Suprapubic skin (tissue), 4 donors: ENCODE measurements around the gene TRUB1. TPM values are rescaled to one million over a fixed set of nuclear protein-coding genes. Genes with fewer than 3 reads are reported as not detected.

Experiments
- DNase-seq, 2 donors: peaks; one replicate each; pipeline ENCODE4 v3.0.0-alpha.2; 2019; ENCODE audit warnings: low spot score in 2 of 2
- H3K27ac ChIP-seq: fragments of 200-600 bp; sonication (generic); one replicate; pipeline ENCODE4 v1.5.1; 2019
- H3K27me3 ChIP-seq: fragments of 200-600 bp; sonication (generic); one replicate; pipeline ENCODE4 v1.5.1; 2019
- H3K36me3 ChIP-seq: fragments of 200-600 bp; sonication (generic); one replicate; pipeline ENCODE4 v1.5.1; 2019
- H3K4me1 ChIP-seq: fragments of 200-600 bp; sonication (generic); one replicate; pipeline ENCODE4 v1.5.1; 2019
- H3K4me3 ChIP-seq: fragments of 200-600 bp; sonication (generic); one replicate; pipeline ENCODE4 v1.5.1; 2019; ENCODE audit warnings: mild to moderate bottlenecking
- H3K9me3 ChIP-seq: fragments of 200-600 bp; sonication (generic); one replicate; pipeline ENCODE4 v1.5.1; 2019
- CTCF ChIP-seq, 2 donors: fragments of 200-600 bp in 1 of 2; fragments of 450-650 bp in 1 of 2; sonication (generic) in 1 of 2; IDR thresholded peaks; one replicate each; pipeline ENCODE4 v1.5.1; 2016 to 2019; ENCODE audit warnings: antibody characterized with exemption in 2 of 2, mild to moderate bottlenecking in 1 of 2, moderate library complexity in 1 of 2
- EP300 ChIP-seq: sonication (generic); formaldehyde crosslinking; IDR thresholded peaks from one replicate; pipeline ENCODE4 v1.6.1; 2017; ENCODE audit warnings: antibody characterized with exemption
- POLR2A ChIP-seq, 2 donors: fragments of 450-650 bp; IDR thresholded peaks; one replicate each; pipeline ENCODE4 v1.6.1; 2017; ENCODE audit warnings: antibody characterized with exemption in 2 of 2, mild to moderate bottlenecking in 2 of 2, moderate library complexity in 2 of 2
- POLR2AphosphoS5 ChIP-seq, 3 donors: sonication (generic); formaldehyde crosslinking; IDR thresholded peaks; one replicate each; pipeline ENCODE4 v1.6.1; 2017; ENCODE audit warnings: antibody characterized with exemption in 3 of 3
- WGBS: methylation state at CpG from one replicate; pipeline ENCODE4 v1.1.5; 2018; 5-methylcytosine and 5-hydroxymethylcytosine counted together
- total RNA-seq, 4 donors: library from RNA; depleted of rRNA; stranded (reverse); fragments of >200 nt; gene quantifications; one replicate each; pipeline ENCODE4 v1.1.0, GENCODE V29; 2016

TRUB1 gene
- total RNA-seq, 4 donors from 2014 or later: 11.6 to 28.6 (median 15.0) TPM

GRCh38 chr10:114916653-114917052 is 21.3 kb upstream of the TRUB1 start:
- 87% methylated on average over 10 of the region's 10 CpGs for WGBS
- H3K9me3 ChIP-seq: no peaks in the 10 kb centered on the region

GRCh38 chr10:114917459-114917858 is 20.5 kb upstream of the TRUB1 start:
- TF ChIP-seq CTCF (IDR thresholded peaks at IDR 0.05): no peak
- Histone ChIP-seq H3K27me3 (no peaks in the 10 kb centered on the region), H3K4me3 (no peak overlapping the region), H3K9me3 (no peaks in the 10 kb centered on the region), H3K36me3 (no peaks in the 10 kb centered on the region), H3K4me1 (no peaks in the 10 kb centered on the region), H3K27ac (no peak overlapping the region)
- no peak for DNase-seq
- 100% methylated on average over 1 of the region's 1 CpG for WGBS

More at GRCh38 chr10:114916653-114917052, 21.3 kb upstream of the TRUB1 start:
- no peak overlapping the region for H3K27ac ChIP-seq
- no peaks in the 10 kb centered on the region for H3K4me1 ChIP-seq
- H3K4me3 ChIP-seq: no peak overlapping the region
- no peaks in the 10 kb centered on the region for H3K27me3 ChIP-seq
- TF ChIP-seq CTCF (IDR thresholded peaks at IDR 0.05) (no peak), POLR2AphosphoS5 (IDR thresholded peaks at IDR 0.05) (no peak), POLR2A (IDR thresholded peaks at IDR 0.05) (no peak), EP300 (no peak)
- no peaks in the 10 kb centered on the region for H3K36me3 ChIP-seq
- DNase-seq: no peak

- TF ChIP-seq EP300: no peak
- TF ChIP-seq POLR2A (IDR thresholded peaks at IDR 0.05): no peak
- TF ChIP-seq CTCF (IDR thresholded peaks at IDR 0.05): no peak
- TF ChIP-seq POLR2AphosphoS5 (IDR thresholded peaks at IDR 0.05): no peak
- WGBS: 68% methylated on average over 3 of the region's 3 CpGs
- Histone ChIP-seq H3K9me3 (no peaks in the 10 kb centered on the region), H3K4me3 (no peak overlapping the region), H3K4me1 (no peaks in the 10 kb centered on the region), H3K27me3 (no peaks in the 10 kb centered on the region), H3K27ac (no peak overlapping the region), H3K36me3 (no peaks in the 10 kb centered on the region)
- no peak for DNase-seq
Measured at GRCh38 chr10:114917927-114918672, 19.9 kb upstream of the TRUB1 start.

- H3K27me3 ChIP-seq: no peaks in the 10 kb centered on the region
- no peaks in the 10 kb centered on the region for H3K36me3 ChIP-seq
- H3K4me1 ChIP-seq: no peaks in the 10 kb centered on the region
- DNase-seq: no peak
- TF ChIP-seq POLR2AphosphoS5 (IDR thresholded peaks at IDR 0.05) (no peak), EP300 (no peak), CTCF (IDR thresholded peaks at IDR 0.05) (no peak), POLR2A (IDR thresholded peaks at IDR 0.05) (no peak)
- no peaks in the 10 kb centered on the region for H3K9me3 ChIP-seq
- 90% methylated on average over 1 of the region's 1 CpG for WGBS
- H3K4me3 ChIP-seq: no peak overlapping the region
- H3K27ac ChIP-seq: no peak overlapping the region
Measured at GRCh38 chr10:114920459-114920858, 17.5 kb upstream of the TRUB1 start.

GRCh38 chr10:114922003-114922402 is 16.0 kb upstream of the TRUB1 start:
- Histone ChIP-seq H3K4me1 (no peaks in the 10 kb centered on the region), H3K9me3 (no peaks in the 10 kb centered on the region), H3K36me3 (no peaks in the 10 kb centered on the region), H3K4me3 (no peak overlapping the region), H3K27me3 (no peaks in the 10 kb centered on the region), H3K27ac (no peak overlapping the region)
- WGBS: 66% methylated on average over 4 of the region's 4 CpGs
- TF ChIP-seq CTCF (IDR thresholded peaks at IDR 0.05) (no peak), EP300 (no peak), POLR2A (IDR thresholded peaks at IDR 0.05) (no peak), POLR2AphosphoS5 (IDR thresholded peaks at IDR 0.05) (no peak)
- DNase-seq: no peak
